HG03575 (cell line): ENCODE measurements around the gene NT5C2.

Experiments
- ATAC-seq: cut with Tn5 transposase; IDR thresholded peaks from one replicate; pipeline ENCODE4 v1.9.1; 2021; ENCODE audit not compliant: unreplicated experiment, insufficient number of reproducible peaks, low FRiP score; ENCODE audit errors: extremely low read depth

The NT5C2 gene

GRCh38 chr10:103106539-103106938 lies 86.5 kb downstream of the NT5C2 start:
- ATAC-seq: no peak

- ATAC-seq: no peak
Observed at GRCh38 chr10:103105462-103105861, 87.6 kb downstream of the NT5C2 start.

GRCh38 chr10:103104721-103105120 lies 88.4 kb downstream of the NT5C2 start:
- no peak for ATAC-seq

GRCh38 chr10:103103989-103104388 lies 89.1 kb downstream of the NT5C2 start:
- no peak for ATAC-seq

- no peak for ATAC-seq
Observed at GRCh38 chr10:103102195-103102594, 90.9 kb downstream of the NT5C2 start.

GRCh38 chr10:103100620-103101019 lies 92.5 kb downstream of the NT5C2 start:
- ATAC-seq: no peak

GRCh38 chr10:103098240-103098639 lies 94.8 kb downstream of the NT5C2 start:
- ATAC-seq: no peak

GRCh38 chr10:103096130-103096529 lies 96.9 kb downstream of the NT5C2 start:
- no peak for ATAC-seq

- ATAC-seq: no peak
Observed at GRCh38 chr10:103095005-103095404, 98.1 kb downstream of the NT5C2 start.

GRCh38 chr10:103090911-103091310 lies 102.2 kb downstream of the NT5C2 start:
- ATAC-seq: no peak

GRCh38 chr10:103089493-103089892 lies 103.6 kb downstream of the NT5C2 start:
- no peak for ATAC-seq

GRCh38 chr10:103086799-103087198 lies 106.3 kb downstream of the NT5C2 start:
- ATAC-seq: no peak

- ATAC-seq: no peak
Observed at GRCh38 chr10:103086261-103086660, 106.8 kb downstream of the NT5C2 start.

GRCh38 chr10:103083977-103084320 lies 109.1 kb downstream of the NT5C2 start:
- no peak for ATAC-seq

- no peak for ATAC-seq
Observed at GRCh38 chr10:103083266-103083976, 109.7 kb downstream of the NT5C2 start.

GRCh38 chr10:103082683-103083082 lies 110.4 kb downstream of the NT5C2 start:
- no peak for ATAC-seq

- no peak for ATAC-seq
Observed at GRCh38 chr10:103080891-103081581, 112.0 kb downstream of the NT5C2 start.

GRCh38 chr10:103079946-103080345 lies 113.1 kb downstream of the NT5C2 start:
- ATAC-seq: no peak

- ATAC-seq: no peak
Observed at GRCh38 chr10:103079100-103079499, 114.0 kb downstream of the NT5C2 start.

GRCh38 chr10:103078676-103079075 lies 114.4 kb downstream of the NT5C2 start:
- no peak for ATAC-seq

- no peak for ATAC-seq
Observed at GRCh38 chr10:103078309-103078615, 114.8 kb downstream of the NT5C2 start.
